Measurements from ENCODE around the gene PSME3. TPM values are rescaled to one million over a fixed set of nuclear protein-coding genes. Genes with fewer than 3 reads are reported as not detected.
"Not testable (repeated sequence)": the region's sequence is repeated elsewhere in the genome, so short reads cannot be mapped to it uniquely, and the experiment has no call there.

The PSME3 gene
- total RNA-seq, 1 experiment from 2014 or later, result 163 TPM

- Histone ChIP-seq H3K9me3 (ENCODE audit: control insufficient read depth in 1 of 2, insufficient read depth in 1 of 2, low read depth in 1 of 2, low read length in 2 of 2) (no peaks in the 10 kb centered on the region), H3K4me3 (replicated peaks in 1 of 2; ENCODE audit: low read depth in 1 of 2, low read length in 2 of 2) (no peak overlapping the region), H3K4me2 (ENCODE audit: low read length) (no peak overlapping the region), H3K27me3 (ENCODE audit: insufficient read depth, low read length) (no peaks in the 10 kb centered on the region), H4K20me1 (ENCODE audit: insufficient read depth) (no peaks in the 10 kb centered on the region), H3K79me2 (ENCODE audit: insufficient read depth, low read length) (no peaks in the 10 kb centered on the region), H3K9ac (ENCODE audit: low read length) (no peak overlapping the region), H3K9me2 (ENCODE audit: insufficient read depth) (no peaks in the 10 kb centered on the region), H3K4me1 (ENCODE audit: control insufficient read depth in 1 of 2, insufficient read depth in 2 of 2, low read length in 2 of 2) (no peaks in the 10 kb centered on the region; a peak in 1 of 4 replicates), H2AFZ (ENCODE audit: low read depth, low read length, poor library complexity, severe bottlenecking) (no peak overlapping the region), H3K36me3 (ENCODE audit: control insufficient read depth in 1 of 2, insufficient read depth in 2 of 2, low read length in 2 of 2) (no peaks in the 10 kb centered on the region), H3K27ac (ENCODE audit: low read depth, low read length) (no peak overlapping the region)
- ChIA-PET POLR2A (no interaction called here), RAD21 (ENCODE audit: low non-redundant PET in 1 of 2, low total read pairs in 2 of 2, uncharacterized antibody in 2 of 2, unreplicated experiment in 2 of 2) (no interaction called here), CTCF (no interaction called here)
- DNase-seq (ENCODE audit: low read depth, low spot score) (no peak), ATAC-seq (no peak)
- no TSS peak for BruUV-seq (replicated peaks)
- TF ChIP-seq ZNF274 (IDR thresholded peaks at IDR 0.05; ENCODE audit: low read depth, low read length), result no peak
- TF ChIP-seq TCF7L2 (IDR thresholded peaks at IDR 0.05; ENCODE audit: borderline replicate concordance, extremely low read depth, insufficient read depth, insufficient read length), result no peak
- intact Hi-C loops (cut with micrococcal nuclease), result no loop called here
These were observed 40.1 kb downstream of the PSME3 start for GRCh38 chr17:42873315-42873714.

- POLR2A ChIA-PET; H3K9me3 ChIP-seq (ENCODE audit: control insufficient read depth in 1 of 2, insufficient read depth in 1 of 2, low read depth in 1 of 2, low read length in 2 of 2); intact Hi-C loops (cut with micrococcal nuclease); H3K9ac ChIP-seq (ENCODE audit: low read length); H3K4me1 ChIP-seq (ENCODE audit: control insufficient read depth in 1 of 2, insufficient read depth in 2 of 2, low read length in 2 of 2); CTCF ChIA-PET; H3K79me2 ChIP-seq (ENCODE audit: insufficient read depth, low read length); H2AFZ ChIP-seq (ENCODE audit: low read depth, low read length, poor library complexity, severe bottlenecking); H3K4me2 ChIP-seq (ENCODE audit: low read length); ATAC-seq; H3K27ac ChIP-seq (ENCODE audit: low read depth, low read length); RAD21 ChIA-PET (ENCODE audit: low non-redundant PET in 1 of 2, low total read pairs in 2 of 2, uncharacterized antibody in 2 of 2, unreplicated experiment in 2 of 2); H3K27me3 ChIP-seq (ENCODE audit: insufficient read depth, low read length); H3K9me2 ChIP-seq (ENCODE audit: insufficient read depth); H4K20me1 ChIP-seq (ENCODE audit: insufficient read depth); DNase-seq (ENCODE audit: low read depth, low spot score); H3K36me3 ChIP-seq (ENCODE audit: control insufficient read depth in 1 of 2, insufficient read depth in 2 of 2, low read length in 2 of 2); H3K4me3 ChIP-seq (replicated peaks in 1 of 2; ENCODE audit: low read depth in 1 of 2, low read length in 2 of 2); BruUV-seq (replicated peaks): not testable (repeated sequence)
These were observed 40.9 kb downstream of the PSME3 start for GRCh38 chr17:42873932-42874695.
